Ectodermal cell (in vitro differentiated cells): ENCODE data around the gene MTUS2.
"Not testable (repeated sequence)": the region's sequence is repeated elsewhere in the genome, so short reads cannot be mapped to it uniquely, and the experiment has no call there.

Experiments
- H3K27ac ChIP-seq: 2 replicates; pipeline ENCODE4 v1.7.0; 2013; ENCODE audit warnings: mild to moderate bottlenecking, low read depth, low read length; ENCODE audit not compliant: insufficient read depth, poor library complexity, severe bottlenecking
- H3K27me3 ChIP-seq: 2 replicates; pipeline ENCODE4 v1.7.0; 2013; ENCODE audit warnings: mild to moderate bottlenecking, low read length; ENCODE audit not compliant: insufficient read depth, control insufficient read depth, poor library complexity, severe bottlenecking
- H3K36me3 ChIP-seq: one replicate; pipeline ENCODE4 v1.7.0; 2013; ENCODE audit warnings: low read length; ENCODE audit not compliant: control insufficient read depth, insufficient read depth
- H3K4me1 ChIP-seq: one replicate; pipeline ENCODE4 v1.7.0; 2013; ENCODE audit warnings: low read length; ENCODE audit not compliant: control insufficient read depth, insufficient read depth
- H3K4me3 ChIP-seq: 2 replicates; pipeline ENCODE4 v1.7.0; 2013; ENCODE audit warnings: low read depth, low read length, control low read depth; ENCODE audit not compliant: insufficient read depth
- H3K9me3 ChIP-seq: 2 replicates; pipeline ENCODE4 v1.7.0; 2013; ENCODE audit warnings: mild to moderate bottlenecking, low read length, moderate library complexity; ENCODE audit not compliant: control insufficient read depth
- WGBS, 2 experiments: methylation state at CpG; one replicate each; pipeline ENCODE4 v1.1.7; 2013; ENCODE audit warnings: missing lambda C conversion rate in 2 of 2; 5-methylcytosine and 5-hydroxymethylcytosine counted together

The MTUS2 gene

DNA sequence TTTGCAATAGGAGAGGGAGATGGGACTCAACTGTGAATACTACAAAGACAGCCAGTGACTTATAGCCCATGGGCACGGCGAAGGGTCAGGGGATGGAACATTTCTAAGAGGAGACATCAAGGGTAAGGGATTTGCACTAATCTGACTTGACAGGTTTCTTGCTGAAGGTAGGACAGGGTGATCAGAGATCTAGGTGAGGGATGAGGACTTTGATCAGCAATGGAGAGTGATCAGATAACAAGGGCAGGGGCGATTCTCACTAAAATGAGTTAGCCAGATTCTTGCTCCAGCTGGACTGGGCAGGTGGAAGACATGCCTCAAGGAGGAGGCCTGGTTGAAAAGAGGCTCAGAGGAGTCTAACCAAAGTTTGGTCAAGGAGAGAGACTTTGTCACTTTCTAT lies 566.1 kb downstream of the MTUS2 start:
- no peak overlapping the region for H3K27ac ChIP-seq
- no peaks in the 10 kb centered on the region for H3K36me3 ChIP-seq
- no peaks in the 10 kb centered on the region for H3K4me1 ChIP-seq
- H3K9me3 ChIP-seq: peaks cover 4% of the 10 kb centered on the region
- 64 to 76% methylated on average over 3 of the region's 3 CpGs for WGBS, 2 experiments
- H3K4me3 ChIP-seq: no peak overlapping the region
- no peaks in the 10 kb centered on the region for H3K27me3 ChIP-seq

DNA sequence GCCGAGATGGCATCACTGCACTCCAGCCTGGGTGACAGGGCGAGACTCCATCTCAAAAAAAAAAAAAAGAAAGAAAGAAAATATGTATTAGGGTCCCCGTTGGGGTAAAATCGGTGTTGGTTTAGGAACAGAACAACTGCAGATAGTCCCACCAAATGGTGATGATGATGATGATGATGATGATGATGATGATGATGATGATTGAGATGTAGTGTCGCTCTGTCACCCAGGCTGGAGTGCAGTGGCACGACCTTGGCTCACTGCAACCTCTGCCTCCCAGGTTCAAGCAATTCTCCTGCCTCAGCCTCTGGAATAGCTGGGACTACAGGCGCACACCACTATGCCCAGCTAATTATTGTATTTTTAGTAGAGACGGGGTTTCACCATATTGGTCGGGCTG lies 570.5 kb downstream of the MTUS2 start:
- H3K27me3 ChIP-seq, H3K27ac ChIP-seq, H3K4me1 ChIP-seq, H3K9me3 ChIP-seq, H3K4me3 ChIP-seq, H3K36me3 ChIP-seq: not testable (repeated sequence)
- 89 to 91% methylated on average over 9 of the region's 9 CpGs for WGBS, 2 experiments

DNA sequence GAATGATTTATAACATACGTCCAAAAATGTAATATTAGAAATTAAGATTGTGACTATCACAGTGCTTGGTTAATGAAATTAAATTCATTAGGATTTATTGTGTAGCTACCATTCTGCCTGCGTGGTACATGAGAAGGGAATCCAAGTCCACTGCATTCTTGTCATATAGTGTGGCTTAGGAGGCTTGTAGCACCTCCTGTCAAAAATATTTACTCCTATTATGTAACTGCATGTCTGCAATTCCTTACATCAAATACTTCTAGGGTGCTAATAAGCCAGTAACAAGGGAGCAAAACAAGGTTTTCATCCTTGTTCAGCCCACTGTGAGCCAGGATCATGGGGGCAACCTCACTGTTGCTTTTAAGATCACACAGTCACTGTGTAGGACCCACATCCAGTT lies 576.3 kb downstream of the MTUS2 start:
- no peak overlapping the region for H3K27ac ChIP-seq
- no peaks in the 10 kb centered on the region for H3K4me1 ChIP-seq
- H3K36me3 ChIP-seq: no peaks in the 10 kb centered on the region
- H3K4me3 ChIP-seq: no peak overlapping the region
- 67 to 77% methylated on average over 2 of the region's 2 CpGs for WGBS, 2 experiments
- H3K27me3 ChIP-seq: no peaks in the 10 kb centered on the region
- no peaks in the 10 kb centered on the region for H3K9me3 ChIP-seq

DNA sequence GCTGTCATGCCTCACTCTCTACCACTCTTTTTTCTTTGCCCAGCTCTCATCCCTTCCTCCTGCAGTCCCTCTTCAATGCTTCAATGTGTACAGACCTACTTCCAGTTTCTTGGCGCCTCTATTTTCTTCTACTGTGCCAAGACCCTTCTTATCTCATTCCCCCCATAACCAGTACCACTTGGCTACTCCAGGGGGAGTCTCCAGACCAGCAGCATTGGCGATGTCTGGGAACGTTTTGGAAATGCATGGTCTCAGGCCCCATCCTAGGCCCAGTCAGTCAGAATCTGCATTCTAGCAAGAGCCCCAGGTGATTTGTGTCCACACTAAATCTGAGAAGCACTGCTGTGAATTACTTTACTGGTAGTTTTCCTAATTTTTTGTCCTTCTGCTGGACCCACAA lies 577.1 kb downstream of the MTUS2 start:
- WGBS, 2 experiments: 69 to 70% methylated on average over 3 of the region's 3 CpGs
- Histone ChIP-seq H3K27ac (no peak overlapping the region), H3K9me3 (no peaks in the 10 kb centered on the region)

DNA sequence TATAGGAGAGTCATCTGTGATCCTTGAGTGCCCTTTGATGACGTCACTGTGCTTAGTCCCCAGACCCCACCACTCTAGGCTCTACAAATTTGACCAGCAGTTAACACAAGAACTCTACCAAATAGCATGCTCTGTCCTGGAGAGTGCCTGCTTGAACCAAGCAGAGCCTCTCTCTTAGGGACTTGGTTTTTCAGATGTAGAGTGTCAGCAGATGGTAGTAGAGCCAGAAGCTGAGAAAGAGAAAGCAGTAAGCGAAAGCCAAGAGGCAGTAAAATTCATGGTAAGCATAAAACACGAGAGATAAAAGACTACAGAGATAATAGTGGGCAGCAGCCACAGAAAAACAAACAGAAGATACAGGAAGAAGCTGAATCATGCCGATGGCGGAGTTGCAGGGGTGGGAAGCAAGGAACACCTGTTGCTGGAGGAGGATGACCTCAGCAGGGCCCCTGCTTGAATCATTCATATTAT lies 582.1 kb downstream of the MTUS2 start:
- Histone ChIP-seq H3K27me3 (no peaks in the 10 kb centered on the region), H3K4me3 (no peak overlapping the region), H3K9me3 (no peaks in the 10 kb centered on the region), H3K27ac (no peak overlapping the region), H3K36me3 (no peaks in the 10 kb centered on the region), H3K4me1 (no peaks in the 10 kb centered on the region)
- 80 to 81% methylated on average over 5 of the region's 5 CpGs for WGBS, 2 experiments

More for the DNA sequence above, 577.1 kb downstream of the MTUS2 start:
- H3K36me3 ChIP-seq: no peaks in the 10 kb centered on the region
- no peaks in the 10 kb centered on the region for H3K27me3 ChIP-seq
- no peak overlapping the region for H3K4me3 ChIP-seq
- no peaks in the 10 kb centered on the region for H3K4me1 ChIP-seq

DNA sequence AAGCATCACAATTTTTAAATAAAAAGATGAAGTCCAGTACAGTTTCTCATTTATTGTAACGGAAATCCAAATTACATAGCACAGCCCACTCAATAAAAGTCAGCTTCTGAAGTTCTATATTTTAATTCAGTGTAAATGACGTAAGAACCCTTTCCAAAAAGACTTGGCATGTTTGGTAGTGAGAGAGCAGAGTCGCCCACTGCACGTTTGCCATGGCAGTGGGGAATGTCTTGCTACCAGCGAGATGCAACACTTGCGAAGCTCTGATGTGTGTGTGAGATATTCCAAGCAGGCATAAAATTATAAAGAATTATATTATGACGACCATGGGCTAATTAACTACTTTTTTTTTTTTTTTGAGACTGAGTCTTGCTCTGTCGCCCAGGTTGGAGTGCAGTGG lies 585.3 kb downstream of the MTUS2 start:
- Histone ChIP-seq H3K4me1 (no peaks in the 10 kb centered on the region), H3K9me3 (no peaks in the 10 kb centered on the region), H3K27me3 (no peaks in the 10 kb centered on the region), H3K36me3 (no peaks in the 10 kb centered on the region), H3K27ac (no peak overlapping the region), H3K4me3 (no peak overlapping the region)
- WGBS, 2 experiments: 91 to 94% methylated on average over 6 to 8 of the region's 8 CpGs

DNA sequence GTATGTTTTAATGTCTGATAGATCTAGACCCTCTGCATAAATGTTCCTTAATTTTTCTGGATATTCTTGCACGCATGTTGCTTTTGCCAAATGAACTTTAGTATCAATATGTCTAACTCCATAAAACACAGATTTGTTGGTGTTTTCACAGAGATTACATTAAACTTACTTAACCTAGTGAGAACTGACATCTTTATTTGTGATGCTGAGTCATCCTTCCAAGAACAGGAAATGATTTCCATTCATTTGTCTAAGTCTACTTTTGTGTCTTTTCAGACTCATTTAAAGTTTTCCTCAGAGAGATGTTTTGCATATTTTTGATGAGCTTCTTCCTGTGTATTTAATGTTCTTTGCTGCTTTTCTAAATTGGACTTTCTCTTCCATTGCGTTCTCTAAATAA lies 591.3 kb downstream of the MTUS2 start:
- Histone ChIP-seq H3K4me1 (no peaks in the 10 kb centered on the region), H3K27ac (no peak overlapping the region), H3K9me3 (peaks cover 3% of the 10 kb centered on the region), H3K27me3 (no peaks in the 10 kb centered on the region), H3K4me3 (no peak overlapping the region), H3K36me3 (no peaks in the 10 kb centered on the region)
- WGBS, 2 experiments: 93 to 100% methylated on average over 2 of the region's 2 CpGs

DNA sequence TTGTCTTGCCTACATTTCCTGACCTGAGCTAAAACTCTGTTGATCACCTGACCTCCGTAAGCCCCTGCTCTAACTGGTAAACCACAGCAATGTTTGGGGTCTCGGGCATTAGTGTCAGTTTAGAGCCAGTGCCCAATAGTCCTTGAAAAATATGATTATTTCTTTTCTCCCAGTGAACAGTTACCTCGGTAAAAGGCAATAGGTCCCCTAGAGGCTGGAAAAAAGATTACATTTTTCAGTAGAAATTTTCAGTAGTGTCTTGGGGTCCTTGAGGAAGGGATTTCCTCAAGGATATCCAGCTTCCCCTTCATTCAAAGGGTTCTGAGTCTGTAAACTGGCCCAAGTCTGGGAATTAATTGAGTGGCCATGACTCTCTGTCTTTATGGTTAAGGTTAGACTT lies 597.9 kb downstream of the MTUS2 start:
- H3K9me3 ChIP-seq: no peaks in the 10 kb centered on the region
- no peaks in the 10 kb centered on the region for H3K36me3 ChIP-seq
- 69 to 77% methylated on average over 3 of the region's 3 CpGs for WGBS, 2 experiments
- H3K4me3 ChIP-seq: no peak overlapping the region
- H3K27ac ChIP-seq: no peak overlapping the region
- peaks cover 6% of the 10 kb centered on the region for H3K4me1 ChIP-seq
- H3K27me3 ChIP-seq: no peaks in the 10 kb centered on the region

DNA sequence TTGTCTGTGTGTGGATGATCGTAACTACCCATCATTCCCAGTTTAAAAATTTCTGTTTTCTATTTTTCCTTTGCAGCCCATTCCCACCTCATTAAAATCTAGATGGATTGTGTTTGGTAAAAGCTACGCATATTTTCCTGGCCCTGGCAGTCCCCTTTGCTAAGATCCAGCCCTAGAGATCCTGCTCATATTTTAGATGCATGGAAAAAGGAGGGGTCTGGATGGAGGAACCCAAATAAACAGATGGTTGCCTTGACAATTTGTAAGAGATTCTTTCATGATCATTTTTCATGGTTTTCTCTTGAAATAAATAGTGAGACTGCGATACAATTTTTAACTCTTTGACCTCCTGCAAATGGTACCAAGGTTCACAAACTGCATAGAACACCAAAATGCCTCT lies 601.0 kb downstream of the MTUS2 start:
- Histone ChIP-seq H3K27me3 (no peaks in the 10 kb centered on the region), H3K4me1 (peaks cover 10% of the 10 kb centered on the region), H3K9me3 (no peaks in the 10 kb centered on the region), H3K4me3 (no peak overlapping the region), H3K36me3 (no peaks in the 10 kb centered on the region), H3K27ac (no peak overlapping the region)
- WGBS, 2 experiments: 97% methylated on average over 2 of the region's 3 CpGs

DNA sequence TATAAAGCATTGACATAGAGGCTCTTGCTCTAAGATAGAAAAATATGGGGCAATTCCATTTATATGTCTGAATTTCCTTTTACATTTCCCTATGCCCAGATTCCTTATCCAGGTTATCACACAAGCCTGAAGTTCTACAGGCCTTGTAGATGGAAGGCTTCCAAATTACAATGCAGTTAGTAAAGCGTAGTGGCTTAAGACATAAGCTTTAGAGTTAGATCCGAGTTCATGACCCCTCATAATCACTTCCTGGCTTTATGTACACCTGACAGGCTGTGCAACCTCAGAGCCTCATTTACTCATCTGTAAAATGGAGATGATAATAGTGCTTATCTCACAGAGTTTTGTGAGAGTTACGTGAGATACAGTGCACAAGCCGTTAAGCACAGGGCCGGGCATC lies 601.9 kb downstream of the MTUS2 start:
- no peaks in the 10 kb centered on the region for H3K9me3 ChIP-seq
- no peak overlapping the region for H3K27ac ChIP-seq
- no peak overlapping the region for H3K4me3 ChIP-seq
- WGBS, 2 experiments: 94% methylated on average over 5 of the region's 5 CpGs
- H3K4me1 ChIP-seq: peaks cover 10% of the 10 kb centered on the region
- no peaks in the 10 kb centered on the region for H3K36me3 ChIP-seq
- no peaks in the 10 kb centered on the region for H3K27me3 ChIP-seq

DNA sequence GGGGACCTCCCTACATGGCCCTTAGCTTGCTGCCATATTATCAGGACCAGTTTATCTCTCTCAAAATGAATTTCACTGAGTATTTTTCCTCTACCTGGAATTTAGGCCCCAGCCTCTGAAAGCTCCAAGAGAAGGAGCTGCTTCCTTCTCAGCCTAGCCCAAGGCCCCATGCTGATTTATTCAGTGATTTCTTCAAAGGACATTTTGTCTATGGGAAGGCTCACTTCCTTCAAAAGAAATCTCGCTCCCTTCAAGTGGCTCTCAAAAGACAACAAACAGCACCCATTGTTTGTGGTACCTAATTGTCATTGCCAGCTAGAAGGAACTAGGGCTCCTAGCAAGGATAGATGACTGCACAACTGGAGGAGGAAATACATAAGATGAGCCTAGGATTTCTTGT lies 602.9 kb downstream of the MTUS2 start:
- H3K27me3 ChIP-seq: no peaks in the 10 kb centered on the region
- peaks cover 10% of the 10 kb centered on the region for H3K4me1 ChIP-seq
- H3K9me3 ChIP-seq: no peaks in the 10 kb centered on the region
- H3K4me3 ChIP-seq: no peak overlapping the region
- no peaks in the 10 kb centered on the region for H3K36me3 ChIP-seq
- 8 to 10% methylated on average over 1 of the region's 1 CpG for WGBS, 2 experiments
- no peak overlapping the region for H3K27ac ChIP-seq
